ENCODE data around the gene ROBO4. TPM values are rescaled to one million over a fixed set of nuclear protein-coding genes. Genes with fewer than 3 reads are reported as not detected.

The ROBO4 gene
- total RNA-seq, 6 donors from 2014 or later, result 17.3 to 111 (median 50.2) TPM

DNA sequence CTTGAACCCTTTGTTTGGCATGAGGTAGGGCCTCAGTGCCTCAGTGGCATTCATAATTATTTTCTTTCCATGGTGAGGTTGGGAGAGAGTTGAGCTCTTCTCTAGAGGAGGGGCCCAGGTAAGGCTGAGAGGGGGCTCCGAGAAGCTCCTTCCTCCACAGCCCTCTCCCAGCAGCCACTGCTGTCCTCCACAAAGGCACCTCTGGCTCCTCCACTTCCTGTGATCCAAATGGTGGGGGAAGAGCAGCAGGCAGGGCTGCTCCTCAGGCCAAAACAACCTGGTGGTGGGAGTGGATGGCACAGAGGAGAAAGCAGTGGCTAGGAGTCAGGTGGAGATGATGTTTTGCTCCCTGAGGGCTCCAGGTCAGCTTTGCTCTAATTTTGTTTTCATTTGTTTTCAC, 13.3 kb downstream of the ROBO4 start:
- Histone ChIP-seq H3K36me3 (peaks cover 0 to 13% (median 0%) of the 10 kb centered on the region in 4 donors), H3K4me1 (peaks cover 29 to 53% (median 33%) of the 10 kb centered on the region in 4 donors), H3K27me3 (no peaks in the 10 kb centered on the region), H3K4me3 (no peak overlapping the region), H3K27ac (peak overlapping the region in 2 of 4 donors; percentile 67 to 78), H3K9me3 (no peaks in the 10 kb centered on the region)
- WGBS, 2 donors, result 50 to 67% methylated on average over 1 of the region's 1 CpG
- DNase-seq (no peak), ATAC-seq (ENCODE audit: low FRiP score in 2 of 2) (no peak)
- no peak for TF ChIP-seq POLR2AphosphoS5 (IDR thresholded peaks at IDR 0.05)
- TF ChIP-seq EP300 (IDR thresholded peaks at IDR 0.05), result no peak
- TF ChIP-seq POLR2A (IDR thresholded peaks at IDR 0.05), result no peak
- TF ChIP-seq, protein P1, sequence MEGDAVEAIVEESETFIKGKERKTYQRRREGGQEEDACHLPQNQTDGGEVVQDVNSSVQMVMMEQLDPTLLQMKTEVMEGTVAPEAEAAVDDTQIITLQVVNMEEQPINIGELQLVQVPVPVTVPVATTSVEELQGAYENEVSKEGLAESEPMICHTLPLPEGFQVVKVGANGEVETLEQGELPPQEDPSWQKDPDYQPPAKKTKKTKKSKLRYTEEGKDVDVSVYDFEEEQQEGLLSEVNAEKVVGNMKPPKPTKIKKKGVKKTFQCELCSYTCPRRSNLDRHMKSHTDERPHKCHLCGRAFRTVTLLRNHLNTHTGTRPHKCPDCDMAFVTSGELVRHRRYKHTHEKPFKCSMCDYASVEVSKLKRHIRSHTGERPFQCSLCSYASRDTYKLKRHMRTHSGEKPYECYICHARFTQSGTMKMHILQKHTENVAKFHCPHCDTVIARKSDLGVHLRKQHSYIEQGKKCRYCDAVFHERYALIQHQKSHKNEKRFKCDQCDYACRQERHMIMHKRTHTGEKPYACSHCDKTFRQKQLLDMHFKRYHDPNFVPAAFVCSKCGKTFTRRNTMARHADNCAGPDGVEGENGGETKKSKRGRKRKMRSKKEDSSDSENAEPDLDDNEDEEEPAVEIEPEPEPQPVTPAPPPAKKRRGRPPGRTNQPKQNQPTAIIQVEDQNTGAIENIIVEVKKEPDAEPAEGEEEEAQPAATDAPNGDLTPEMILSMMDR (IDR thresholded peaks at IDR 0.05), result no peak

DNA sequence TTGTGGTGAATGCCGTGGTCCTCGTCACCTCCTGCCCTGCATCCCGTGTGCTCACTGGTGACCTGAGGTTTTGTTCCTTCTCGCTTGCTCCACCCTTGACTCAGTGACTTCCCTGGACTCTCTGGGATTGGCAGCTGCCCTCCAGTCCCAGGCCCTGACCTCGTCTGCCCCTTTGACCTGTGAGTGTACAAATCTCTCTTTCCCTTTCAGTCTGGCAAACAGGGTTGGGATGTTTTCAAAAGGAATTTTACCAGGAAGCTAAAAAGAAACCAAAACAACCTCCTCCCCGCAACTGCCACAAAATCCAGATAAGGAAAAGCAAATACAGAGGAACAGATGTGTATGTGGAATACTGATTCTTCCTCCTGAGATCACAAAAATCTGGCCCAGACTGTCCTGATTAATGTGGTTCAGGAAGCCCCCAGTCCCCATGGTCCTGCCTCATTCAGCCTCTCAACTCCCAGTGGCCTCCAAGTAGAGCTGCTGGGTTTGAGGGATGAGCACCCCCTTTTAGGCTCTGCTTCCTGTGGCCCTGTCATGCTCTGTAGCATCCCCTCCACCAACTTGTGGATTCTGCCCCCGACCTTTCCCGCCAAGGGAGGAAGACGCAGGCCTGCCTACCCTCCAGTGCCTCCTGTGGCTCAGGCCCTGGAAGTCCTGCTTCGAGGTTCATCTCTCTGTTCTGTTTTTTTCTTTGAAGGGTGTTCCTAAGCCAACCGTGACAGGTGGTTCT, 15.2 kb downstream of the ROBO4 start:
- WGBS, 2 donors, result 46 to 57% methylated on average over 10 to 11 of the region's 11 CpGs
- TF ChIP-seq, protein P1 (IDR thresholded peaks at IDR 0.05), result no peak
- TF ChIP-seq POLR2AphosphoS5 (IDR thresholded peaks at IDR 0.05), result peak; percentile 31 to 73
- Histone ChIP-seq H3K27me3 (no peaks in the 10 kb centered on the region), H3K4me3 (no peak overlapping the region), H3K27ac (peak overlapping the region; percentile 6 to 83 (median 74)), H3K36me3 (peaks cover 0 to 9% (median 0%) of the 10 kb centered on the region in 4 donors), H3K9me3 (no peaks in the 10 kb centered on the region), H3K4me1 (peaks cover 30 to 48% (median 35%) of the 10 kb centered on the region in 4 donors)
- peak in 1 of 2 donors; percentile 20 for DNase-seq
- peak in 1 of 2 donors; percentile 2 for ATAC-seq (ENCODE audit: low FRiP score in 2 of 2)

DNA sequence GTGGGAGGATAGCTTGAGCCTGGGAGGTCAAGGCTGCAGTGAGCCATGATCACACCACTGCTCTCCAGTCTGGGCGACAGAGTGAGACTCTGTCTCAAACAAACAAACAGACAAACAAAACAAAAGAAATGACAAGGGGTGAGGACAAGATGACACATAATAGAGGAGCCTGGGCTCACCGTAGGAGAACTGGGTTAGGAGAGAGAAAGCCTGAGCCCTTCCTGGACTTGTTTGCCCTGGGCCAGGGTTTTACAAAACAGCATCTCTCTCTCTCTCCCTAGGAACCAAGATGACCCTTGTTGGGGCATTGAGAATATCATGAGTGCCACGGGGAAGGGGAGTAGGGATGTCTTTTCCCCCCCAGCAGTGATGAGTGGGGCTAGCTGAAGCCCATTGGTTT, 16.7 kb downstream of the ROBO4 start:
- Histone ChIP-seq H3K9me3 (no peaks in the 10 kb centered on the region), H3K27ac (peak overlapping the region in 2 of 4 donors; percentile 78 to 83), H3K36me3 (peaks cover 0 to 4% (median 0%) of the 10 kb centered on the region in 4 donors), H3K4me3 (no peak overlapping the region), H3K27me3 (no peaks in the 10 kb centered on the region), H3K4me1 (peaks cover 38 to 51% (median 44%) of the 10 kb centered on the region in 4 donors)
- ATAC-seq (ENCODE audit: low FRiP score in 2 of 2), result no peak
- WGBS, 2 donors, result 75 to 88% methylated on average over 3 of the region's 3 CpGs
- no peak for TF ChIP-seq POLR2AphosphoS5 (IDR thresholded peaks at IDR 0.05)
- DNase-seq, result no peak

DNA sequence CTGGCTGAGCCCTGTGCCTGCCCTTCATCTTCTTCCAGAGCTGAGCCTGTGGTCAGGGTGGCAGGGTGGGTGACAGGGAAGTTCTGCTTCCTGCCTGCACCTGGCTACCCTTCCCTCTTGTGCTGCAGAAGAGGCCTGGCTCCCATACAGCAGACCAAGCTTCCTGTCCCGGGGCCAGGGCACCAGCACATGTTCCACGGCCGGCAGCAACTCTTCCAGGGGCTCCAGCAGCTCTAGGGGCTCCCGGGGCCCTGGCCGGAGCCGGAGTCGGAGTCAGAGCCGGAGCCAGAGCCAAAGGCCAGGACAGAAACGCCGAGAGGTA, 17.4 kb downstream of the ROBO4 start:
- ATAC-seq (ENCODE audit: low FRiP score in 2 of 2), result no peak
- DNase-seq, result peak in 1 of 2 donors; percentile 16
- Histone ChIP-seq H3K36me3 (peaks cover 0 to 4% (median 0%) of the 10 kb centered on the region in 4 donors), H3K9me3 (no peaks in the 10 kb centered on the region), H3K27me3 (no peaks in the 10 kb centered on the region), H3K4me1 (peaks cover 38 to 49% (median 44%) of the 10 kb centered on the region in 4 donors), H3K4me3 (no peak overlapping the region), H3K27ac (peak overlapping the region in 2 of 4 donors; percentile 78 to 83)
- WGBS, 2 donors, result 63 to 78% methylated on average over 7 to 10 of the region's 10 CpGs
- TF ChIP-seq POLR2AphosphoS5 (IDR thresholded peaks at IDR 0.05), result no peak
- no peak for TF ChIP-seq POLR2A (IDR thresholded peaks at IDR 0.05)
- TF ChIP-seq EP300 (IDR thresholded peaks at IDR 0.05), result no peak
- TF ChIP-seq, protein P1 (IDR thresholded peaks at IDR 0.05), result no peak

DNA sequence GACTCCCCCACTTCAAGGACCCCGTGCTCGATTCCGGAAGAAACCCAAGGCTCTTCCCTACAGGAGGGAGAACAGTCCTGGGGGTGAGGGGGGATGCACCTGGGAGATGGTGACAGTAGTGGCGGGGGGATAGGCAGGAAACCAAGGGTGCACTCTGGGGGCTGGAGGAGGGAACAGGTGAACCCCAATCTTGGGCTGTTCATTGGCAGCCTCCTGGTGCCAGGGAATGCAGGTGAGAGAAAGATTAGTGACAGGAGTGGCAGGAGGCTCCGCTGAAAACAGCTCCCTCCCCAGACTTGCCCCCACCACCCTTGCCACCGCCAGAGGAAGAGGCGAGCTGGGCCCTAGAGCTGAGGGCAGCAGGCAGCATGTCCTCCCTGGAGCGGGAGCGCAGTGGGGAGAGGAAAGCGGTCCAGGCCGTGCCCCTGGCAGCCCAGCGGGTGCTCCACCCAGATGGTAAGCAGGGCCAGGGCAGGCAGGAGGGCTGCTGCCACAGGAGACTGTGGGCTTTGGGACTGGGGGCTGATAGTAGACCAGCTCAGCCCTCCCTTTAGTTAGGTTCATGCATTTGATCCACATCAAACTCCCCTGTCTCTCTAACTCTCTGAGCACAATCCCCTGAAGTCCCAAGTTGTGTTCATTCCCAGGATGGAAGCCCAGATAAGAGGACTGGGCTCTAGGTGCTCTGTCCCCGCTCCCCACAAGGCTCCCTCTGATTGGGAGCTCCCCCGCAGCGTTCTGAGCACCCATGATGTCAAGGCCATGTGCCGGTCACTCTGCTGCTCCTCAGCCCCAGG, 18.0 kb downstream of the ROBO4 start:
- no peak overlapping the region for H3K4me3 ChIP-seq
- no peaks in the 10 kb centered on the region for H3K27me3 ChIP-seq
- H3K9me3 ChIP-seq, result no peaks in the 10 kb centered on the region
- DNase-seq, result peak; percentile 18 to 81
- no peak for TF ChIP-seq POLR2AphosphoS5 (IDR thresholded peaks at IDR 0.05)
- no peak for TF ChIP-seq EP300 (IDR thresholded peaks at IDR 0.05)
- TF ChIP-seq, protein P1 (IDR thresholded peaks at IDR 0.05), result no peak
- ATAC-seq (ENCODE audit: low FRiP score in 2 of 2), result no peak
- WGBS, 2 donors, result 78 to 83% methylated on average over 16 of the region's 16 CpGs
- peak overlapping the region in 2 of 4 donors; percentile 78 to 83 for H3K27ac ChIP-seq
- peaks cover 0 to 4% (median 0%) of the 10 kb centered on the region in 4 donors for H3K36me3 ChIP-seq
- peaks cover 35 to 45% (median 41%) of the 10 kb centered on the region in 4 donors for H3K4me1 ChIP-seq

Measured in upper lobe of left lung (tissue), 6 donors.